ENCODE measurements around the gene TMEM138.
"Not testable (repeated sequence)": the region's sequence is repeated elsewhere in the genome, so short reads cannot be mapped to it uniquely, and the experiment has no call there.

Gene TMEM138

GRCh38 chr11:61367406-61367805 is 5.2 kb downstream of the TMEM138 start:
- no peak for DNase-seq

GRCh38 chr11:61368646-61369045 is 6.5 kb downstream of the TMEM138 start:
- DNase-seq: no peak

DNA sequence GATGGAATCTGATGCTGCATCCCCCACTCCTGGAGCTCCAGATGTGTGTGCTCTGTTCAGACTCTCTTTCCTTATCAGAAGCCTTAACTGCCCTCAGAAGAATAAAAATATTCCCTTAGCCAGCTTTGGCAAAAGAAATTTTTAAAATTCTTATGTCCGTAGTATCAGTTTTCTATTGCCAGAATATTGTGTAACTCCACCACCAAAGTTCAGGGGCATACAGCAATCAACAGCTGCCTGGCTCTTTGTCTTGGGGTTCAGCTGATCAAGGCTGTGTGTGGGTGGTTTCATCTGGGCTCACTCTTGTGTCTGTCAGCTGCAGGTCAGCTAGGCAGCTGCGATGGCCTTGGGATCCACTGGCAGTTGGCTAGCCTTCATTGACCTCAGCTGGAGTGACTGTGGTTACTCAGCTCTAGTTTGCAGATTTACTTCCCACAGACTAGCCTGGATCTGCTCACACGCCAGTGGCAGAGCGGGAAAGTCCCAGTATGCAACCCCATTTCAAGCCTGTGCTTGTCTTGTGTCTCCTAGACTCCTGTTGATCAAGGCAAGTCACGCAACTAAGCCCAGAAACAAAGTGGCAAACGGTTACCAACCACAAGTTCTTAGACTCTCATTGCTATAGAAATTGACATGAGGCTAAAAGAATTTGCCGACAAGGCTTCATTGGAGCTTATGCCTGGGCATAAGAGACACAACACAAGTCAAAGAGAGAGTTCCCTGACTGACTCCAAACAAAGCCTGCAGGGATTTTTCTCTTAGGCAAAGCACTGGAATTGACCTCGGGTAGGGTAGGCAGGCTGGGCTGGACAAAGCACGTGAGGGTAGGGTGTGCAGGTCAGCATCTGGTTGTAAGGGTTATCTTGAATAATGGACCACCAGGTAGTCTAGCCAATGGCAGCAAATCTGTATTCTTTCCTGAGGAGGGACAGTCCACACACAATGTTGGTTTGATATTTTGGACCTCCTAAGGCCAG is 7.5 kb downstream of the TMEM138 start:
- no peak for DNase-seq

- no peak for DNase-seq
These were observed 8.3 kb downstream of the TMEM138 start for GRCh38 chr11:61370349-61371005.

GRCh38 chr11:61372659-61373420 is 10.7 kb downstream of the TMEM138 start:
- no peak for DNase-seq

- DNase-seq: no peak
These were observed 13.6 kb downstream of the TMEM138 start for GRCh38 chr11:61375761-61376108.

DNA sequence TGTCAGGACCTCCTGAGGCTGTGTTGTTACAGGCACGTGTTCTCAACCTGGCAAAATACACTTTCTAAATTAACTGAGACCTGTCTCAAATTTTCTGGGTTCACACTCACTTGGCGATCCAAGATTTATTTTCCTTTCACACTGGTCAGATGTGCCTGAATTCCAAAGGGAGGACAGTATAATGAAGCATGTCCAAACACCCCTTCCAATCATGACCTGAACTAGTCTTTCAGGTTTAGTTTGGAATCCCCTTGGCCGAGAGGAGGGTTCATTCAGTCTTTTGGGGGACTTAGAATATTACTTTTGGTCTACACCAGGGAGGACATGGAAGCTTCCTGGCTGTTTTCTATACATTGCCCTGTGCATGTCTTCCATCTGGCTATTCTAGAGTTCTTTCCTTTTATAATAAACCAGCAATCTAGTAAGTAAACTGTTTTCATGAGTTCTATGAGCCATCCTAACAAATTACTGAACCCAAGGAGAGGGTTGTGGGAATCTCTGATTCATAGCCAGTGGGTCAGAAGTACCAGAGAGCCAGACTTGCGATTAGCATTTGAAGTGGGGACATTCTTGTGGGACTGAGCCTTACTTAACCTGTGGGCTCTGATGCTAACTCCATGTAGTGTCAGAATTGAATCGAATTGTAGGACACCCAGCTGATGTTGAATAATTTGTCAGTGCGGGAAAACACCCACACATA is 15.4 kb downstream of the TMEM138 start:
- DNase-seq: no peak

DNA sequence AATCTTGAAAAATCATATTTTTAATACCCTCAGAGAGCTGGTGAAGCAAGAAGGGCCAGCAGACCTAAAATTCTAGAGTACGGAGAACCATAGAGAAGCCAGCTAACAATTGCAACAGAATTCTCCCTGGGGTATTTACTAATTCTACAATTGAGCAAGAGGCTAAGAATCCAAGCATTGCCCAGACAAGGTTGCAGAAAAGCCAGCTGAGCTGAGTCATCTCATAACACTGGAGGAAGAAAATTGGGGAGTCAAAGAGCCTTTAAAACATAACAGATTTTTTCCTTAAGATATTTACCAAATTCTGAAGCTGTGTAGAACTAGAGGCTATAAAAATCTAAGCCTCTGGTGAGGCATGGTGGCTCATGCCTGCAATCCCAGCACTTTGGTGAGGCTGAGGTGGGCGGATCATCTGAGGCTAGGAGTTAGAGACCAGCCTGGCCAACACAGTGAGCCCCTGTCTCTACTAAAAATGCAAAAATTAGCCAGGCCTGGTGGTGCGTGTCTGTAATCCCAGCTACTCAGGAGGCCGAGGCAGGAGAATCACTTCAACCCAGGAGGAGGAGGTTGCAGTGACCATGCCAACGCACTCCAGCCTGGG is 16.6 kb downstream of the TMEM138 start:
- DNase-seq: no peak

DNA sequence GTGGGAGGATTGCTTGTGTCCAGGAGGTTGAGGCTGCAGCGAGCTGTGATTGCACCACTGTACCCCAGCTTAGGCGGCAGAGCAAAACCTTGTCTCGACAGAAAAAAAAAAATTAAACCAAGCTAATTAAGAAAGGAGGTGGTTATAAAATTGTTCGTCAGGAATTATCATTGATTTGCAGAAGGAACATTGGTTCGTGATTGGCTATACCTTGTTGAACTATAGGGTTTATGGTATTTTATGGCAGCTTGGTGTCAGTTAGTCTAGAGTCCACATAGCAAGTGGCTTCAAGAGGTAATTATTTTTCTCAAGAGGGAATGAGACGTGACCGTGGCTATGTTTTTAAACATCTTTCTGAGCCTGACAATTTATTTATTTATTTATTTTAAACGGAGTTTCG is 18.7 kb downstream of the TMEM138 start:
- no peak for DNase-seq

DNA sequence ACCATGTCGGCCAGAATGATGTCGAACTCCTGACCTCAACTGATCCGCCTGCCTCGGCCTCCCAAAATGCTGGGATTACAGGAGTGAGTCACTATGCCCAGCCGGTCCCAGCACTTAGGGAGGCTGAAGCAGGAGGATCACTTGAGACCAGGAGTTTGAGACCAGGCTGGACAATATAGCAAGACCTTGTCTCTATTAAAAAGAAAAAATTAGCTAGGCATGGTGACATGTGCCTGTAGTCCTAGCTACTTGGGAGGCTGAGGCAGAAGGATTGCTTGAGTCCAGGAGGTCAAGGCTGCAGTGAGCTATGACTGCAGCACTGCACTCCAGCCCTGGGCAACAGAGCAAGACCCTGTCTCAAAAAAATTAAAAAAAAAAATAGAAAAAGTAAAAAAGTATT is 21.7 kb downstream of the TMEM138 start:
- not testable (repeated sequence) for DNase-seq

DNA sequence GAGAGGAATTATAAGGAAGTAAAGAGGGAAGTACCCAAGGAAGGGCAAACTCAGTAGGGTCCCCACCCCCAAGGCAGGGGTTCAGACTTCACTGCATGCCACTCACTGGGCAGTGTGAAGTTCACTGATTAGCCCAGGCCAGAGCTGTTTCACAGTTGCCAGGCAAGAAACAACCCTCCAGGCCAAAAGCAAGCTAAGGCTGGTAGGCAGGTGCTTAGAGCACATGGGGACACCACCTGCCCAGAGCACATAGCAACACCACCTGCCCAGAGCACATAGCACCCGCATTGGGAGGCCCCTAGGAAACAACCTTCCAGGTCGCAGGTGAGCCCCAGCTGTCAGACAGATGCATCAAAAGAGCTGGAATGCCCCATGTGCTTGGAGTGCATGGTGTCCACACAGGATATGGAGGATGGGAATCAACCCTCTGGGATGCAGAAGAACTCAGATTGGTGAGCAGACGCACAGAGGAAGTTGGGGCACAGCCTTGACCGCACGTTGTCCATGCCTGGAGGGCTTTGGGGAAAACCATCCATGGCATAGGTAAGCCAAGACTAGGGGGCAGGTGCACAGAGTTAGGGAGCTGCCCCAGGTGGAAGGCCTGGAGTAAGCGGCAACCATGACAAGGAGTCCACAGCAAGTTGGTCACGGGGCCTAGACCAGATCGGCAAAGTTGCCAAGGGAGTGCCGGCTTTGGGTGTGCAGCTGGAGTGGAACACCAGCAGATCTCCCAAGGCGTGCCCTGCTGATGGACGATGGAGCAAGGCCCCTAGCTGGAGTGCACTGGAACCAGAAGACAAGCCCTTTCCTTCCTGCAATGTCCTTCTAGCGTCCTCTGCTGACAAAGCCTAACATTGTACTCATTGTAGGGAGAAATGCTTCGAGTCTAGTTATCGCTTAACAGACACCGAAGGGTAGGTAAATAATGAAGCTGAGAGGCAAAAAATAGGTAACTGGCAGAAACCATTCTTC is 22.4 kb downstream of the TMEM138 start:
- no peak for DNase-seq

DNA sequence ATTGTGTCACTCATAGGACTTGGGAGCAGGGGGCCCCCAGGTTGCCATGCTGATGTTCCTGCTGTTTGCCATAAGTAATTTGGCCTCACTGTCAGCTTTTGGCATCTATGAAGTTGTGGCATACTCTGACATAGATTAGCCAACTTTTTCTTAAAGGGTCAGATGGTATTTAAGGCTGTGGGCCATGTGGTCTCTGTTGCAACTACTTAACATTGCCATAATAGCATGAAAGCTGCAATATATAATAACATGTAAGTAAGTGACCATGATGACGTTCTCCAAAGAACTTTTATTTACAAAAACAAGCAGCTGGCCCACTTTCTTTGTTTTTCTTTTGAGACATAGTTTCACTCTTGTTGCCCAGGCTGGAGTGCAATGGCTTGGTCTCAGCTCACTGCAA is 28.0 kb downstream of the TMEM138 start:
- DNase-seq: no peak

DNA sequence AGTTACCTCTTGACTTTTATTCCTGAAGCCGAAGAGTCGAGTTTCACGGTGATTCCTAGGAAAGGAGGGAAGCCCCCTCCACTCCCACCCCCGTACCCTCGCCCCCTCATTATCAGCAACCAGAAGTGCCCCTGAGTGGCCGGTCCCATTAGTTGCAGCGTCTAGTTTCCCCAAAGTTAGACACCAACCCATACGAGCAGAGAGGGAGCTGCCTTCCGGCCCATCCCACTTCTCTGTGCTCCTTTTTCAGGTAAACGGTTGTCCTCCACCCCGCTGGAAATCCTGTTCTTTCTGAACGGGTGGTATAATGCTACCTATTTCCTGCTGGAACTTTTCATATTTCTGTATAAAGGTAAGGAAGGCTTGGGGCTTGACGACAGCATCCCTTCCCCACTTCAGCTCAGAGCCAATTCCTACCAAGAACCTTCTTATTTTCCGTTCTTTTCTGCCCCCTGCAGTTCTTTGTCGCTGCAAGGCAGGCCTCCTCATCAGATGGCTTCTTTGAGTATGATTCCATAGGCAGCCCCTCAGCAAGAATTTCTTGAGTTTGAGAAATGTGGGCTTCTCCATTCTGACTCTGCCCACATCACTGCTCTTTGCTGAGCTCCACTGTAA is 30.9 kb downstream of the TMEM138 start:
- no peak for DNase-seq

DNA sequence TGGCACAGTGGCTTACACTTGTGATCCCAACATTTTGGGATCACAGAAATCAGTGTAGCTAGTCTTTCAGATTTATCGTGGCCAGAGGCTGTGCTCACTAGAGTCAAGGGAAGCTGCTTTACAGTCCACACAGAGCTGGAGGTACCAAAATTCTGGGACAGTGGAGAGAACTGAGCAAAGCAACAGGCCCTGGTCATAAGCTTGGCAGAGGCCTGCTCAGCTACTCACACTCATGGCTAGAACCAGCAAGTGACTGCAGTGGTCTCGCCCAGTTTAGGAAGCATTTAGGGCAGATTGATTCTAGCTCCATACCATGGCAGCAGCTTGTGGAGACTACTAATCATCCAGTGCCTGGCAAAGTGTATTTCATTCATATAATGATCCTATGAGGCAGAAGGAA is 39.0 kb downstream of the TMEM138 start:
- no peak for DNase-seq

DNA sequence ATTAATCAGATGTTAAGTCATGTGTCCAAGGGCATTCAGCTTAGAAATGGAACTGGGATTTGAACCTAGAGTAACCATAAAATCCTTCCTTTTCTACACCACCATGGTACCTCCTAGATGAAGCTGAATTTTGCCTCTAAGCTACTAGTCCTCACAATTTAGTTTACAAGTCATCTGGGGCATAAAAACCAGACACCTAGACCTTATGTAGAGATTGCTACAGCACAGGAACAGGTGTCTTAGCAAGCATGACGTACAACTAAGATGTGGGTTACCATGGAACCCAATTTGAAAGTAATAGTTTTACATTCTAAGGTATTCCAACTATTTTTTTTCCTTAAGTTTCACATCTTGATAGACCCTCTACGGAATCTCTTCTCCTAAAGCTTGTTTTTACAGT is 39.4 kb downstream of the TMEM138 start:
- DNase-seq: no peak

DNA sequence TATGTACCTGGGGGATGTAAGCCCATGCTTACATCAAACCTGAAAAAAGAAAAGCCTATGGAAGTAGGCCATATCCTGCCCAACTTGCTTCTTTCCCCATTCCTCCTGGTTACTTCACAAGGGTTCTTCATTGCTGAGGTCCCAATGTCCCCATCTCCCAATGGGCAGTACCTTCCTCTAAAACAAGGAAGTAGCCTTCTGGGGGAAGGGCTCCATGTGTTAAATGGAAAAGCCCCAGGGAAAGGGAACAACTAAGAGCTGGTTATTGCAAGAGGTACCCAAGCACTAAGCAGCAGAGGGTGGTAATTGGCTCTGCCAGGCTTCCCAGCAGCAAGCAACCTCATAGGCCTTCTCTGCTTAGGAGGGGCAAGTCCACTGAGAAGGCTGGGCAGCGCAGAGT is 41.5 kb downstream of the TMEM138 start:
- DNase-seq: no peak

DNA sequence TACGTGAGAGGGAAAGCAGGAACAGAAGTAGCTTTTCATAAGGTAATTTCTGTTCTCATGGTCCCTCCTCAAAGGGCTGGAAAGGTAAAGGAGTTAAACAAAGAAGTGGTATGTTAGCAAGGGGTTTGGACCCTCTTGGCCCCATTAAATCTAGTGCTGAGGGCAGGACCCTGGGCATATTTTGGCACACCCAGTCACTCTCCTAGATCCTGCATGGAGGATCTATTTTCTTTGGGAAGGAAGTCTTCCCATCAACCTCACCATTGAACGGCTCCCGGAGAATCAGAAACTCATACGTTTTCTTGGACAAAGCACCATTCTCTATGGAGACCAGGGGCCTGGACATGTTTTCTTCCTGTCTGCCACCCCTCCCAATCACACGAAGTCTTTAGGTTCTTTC is 41.9 kb downstream of the TMEM138 start:
- no peak for DNase-seq

DNA sequence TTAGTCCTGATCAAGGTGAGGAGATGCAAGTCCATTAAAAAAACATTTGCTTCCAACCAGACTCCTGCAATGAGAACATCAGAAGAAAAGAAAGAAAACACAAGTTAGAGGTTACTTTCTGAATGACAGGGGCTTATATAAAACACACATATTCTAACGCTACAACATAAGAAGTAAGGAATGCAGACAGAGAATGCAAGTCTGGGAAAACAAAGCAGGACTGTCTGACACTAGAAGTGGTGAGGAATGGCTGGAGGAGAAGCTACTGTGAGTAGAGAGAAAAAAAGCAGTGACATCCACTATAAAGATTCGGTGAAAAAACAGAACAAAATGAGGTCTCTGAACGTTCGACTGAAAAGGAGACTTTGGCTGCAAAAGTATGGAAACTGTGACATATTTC is 42.5 kb downstream of the TMEM138 start:
- DNase-seq: no peak

GRCh38 chr11:61406067-61406466 is 43.9 kb downstream of the TMEM138 start:
- no peak for DNase-seq

GRCh38 chr11:61406991-61407728 is 45.0 kb downstream of the TMEM138 start:
- no peak for DNase-seq
